Measurements from ENCODE around the gene SCN8A.

Gene SCN8A

DNA sequence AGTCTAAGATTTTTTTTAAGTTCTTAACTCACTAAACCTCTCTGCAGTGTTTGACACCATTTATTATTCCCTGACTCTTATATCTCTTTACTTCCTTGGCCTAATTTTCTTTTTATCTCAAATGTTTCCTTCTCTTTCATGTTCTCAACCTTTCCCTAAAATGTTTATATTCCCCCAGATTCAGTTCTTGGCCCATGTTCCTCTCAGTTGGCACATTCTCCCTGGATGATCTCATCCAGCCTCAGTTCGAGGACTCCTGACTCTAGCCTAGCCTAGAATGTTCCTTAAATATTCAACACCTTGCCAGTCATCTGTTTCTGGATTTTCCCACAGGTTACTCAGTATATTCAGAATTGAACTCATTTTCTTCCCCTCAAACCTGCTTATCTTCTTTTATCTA is 81.3 kb downstream of the SCN8A start:
- no peak for DNase-seq (ENCODE audit: low read depth)

DNA sequence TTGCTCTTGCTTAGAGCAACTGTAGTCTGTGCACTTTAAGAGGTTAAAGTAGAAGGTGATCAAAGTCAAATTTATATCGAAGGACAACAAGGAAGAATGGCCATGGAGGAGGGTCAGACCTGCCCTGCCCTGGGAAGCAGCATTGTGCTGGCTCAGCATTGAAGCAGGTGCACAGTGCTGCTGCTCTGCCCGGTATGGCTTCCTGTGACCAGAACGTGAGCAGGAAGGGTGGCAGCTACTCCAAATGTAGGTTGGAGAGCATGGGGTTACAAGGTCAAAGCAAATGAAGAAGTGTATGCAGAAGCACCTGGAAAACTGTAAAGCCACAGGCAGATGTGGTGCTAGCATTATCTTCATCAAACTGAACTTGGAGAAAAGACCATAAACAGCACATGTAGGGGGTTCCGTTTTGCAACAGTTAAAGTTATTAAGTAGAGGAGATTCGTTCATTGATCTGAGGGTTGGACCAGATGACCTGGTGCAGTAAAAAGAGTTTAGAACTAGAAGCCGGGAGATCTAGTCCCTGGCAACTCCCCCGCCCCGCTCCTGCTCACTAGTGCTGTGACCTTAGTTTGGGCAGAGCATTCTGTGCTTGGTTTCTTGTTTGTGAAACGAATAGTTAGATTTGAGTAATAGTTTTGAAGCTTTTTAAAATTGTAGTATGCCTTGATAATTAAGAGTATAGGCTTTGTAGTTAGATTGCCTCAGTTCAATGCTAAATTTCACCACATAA is 84.2 kb downstream of the SCN8A start:
- DNase-seq (ENCODE audit: low read depth): no peak

DNA sequence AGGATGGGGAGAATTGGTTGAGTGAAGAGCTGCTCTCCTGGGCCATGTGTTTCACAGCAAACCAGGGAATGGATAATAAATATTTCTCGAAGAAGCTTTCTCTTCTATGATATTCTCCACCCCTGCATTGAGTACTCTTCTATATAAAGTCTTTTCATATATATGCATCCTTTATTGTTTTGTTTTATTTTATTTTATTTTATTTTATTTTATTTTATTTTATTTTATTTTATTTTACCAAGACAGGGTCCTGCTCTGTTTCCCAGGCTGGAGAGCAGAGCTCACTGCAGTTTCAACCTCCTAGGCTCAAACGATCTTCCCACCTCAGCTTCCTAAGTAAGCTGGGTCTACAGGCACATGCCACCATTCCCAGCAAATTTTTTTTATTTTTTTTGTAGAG is 85.8 kb downstream of the SCN8A start:
- no peak for DNase-seq (ENCODE audit: low read depth)

DNA sequence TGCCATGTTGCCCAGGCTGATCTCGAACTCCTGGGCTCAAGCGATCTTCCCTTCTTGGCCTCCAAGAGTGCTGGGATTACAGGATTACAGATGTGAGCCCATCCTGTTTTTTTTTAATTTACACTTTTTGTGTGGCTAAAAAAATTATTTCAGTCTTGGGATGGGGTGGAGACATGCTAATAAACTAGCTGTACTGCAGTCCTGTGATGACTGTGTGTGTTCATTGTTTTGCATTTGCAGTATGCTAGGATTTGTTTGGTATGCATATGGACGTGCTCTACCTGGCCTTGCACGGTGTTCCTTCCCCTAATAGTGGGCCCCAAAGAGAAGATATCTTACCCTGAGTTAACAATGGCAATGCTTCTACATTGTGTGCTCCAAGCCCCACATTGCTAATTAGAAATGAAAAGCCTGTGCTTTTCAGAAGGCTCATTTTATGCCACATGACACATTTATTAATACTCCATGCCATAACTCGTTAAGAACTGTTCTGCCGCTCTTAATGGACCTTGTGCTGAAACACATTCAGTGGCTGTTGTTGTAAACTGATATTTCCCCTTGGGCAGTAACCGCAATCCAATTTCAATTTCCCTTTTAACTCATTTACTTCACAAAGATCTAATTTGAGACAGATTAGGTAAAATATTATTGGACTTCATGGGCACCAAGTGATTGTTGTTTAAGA is 86.4 kb downstream of the SCN8A start:
- DNase-seq (ENCODE audit: low read depth): no peak

DNA sequence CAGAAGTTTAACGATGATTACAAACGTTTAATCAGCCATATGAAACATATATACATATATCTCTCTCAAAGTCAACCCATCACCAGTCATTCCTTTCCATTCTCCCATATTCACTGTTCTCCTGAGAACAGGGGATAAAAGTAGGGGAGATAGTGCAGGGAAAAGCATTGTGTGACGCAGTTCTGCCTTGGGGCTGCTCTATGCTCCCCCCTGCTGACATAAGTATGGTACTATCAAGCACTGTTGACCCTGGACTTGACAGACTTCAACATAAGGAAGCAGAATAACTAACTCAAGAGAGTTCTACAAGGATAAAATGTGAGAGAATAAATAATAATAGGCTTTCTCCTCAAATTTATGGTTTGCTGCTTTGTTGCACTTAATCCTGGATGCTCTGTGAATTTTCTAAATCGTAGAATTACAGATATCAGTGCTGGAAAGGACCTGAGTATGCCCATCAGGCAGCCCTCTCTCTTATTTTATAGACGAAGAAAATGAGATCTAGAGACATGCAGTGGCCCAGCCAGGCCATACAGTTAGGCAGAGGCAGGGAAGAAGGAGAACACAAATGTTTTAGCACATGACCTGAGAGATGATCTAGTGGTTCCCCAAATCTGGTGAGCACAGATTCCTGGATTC is 87.2 kb downstream of the SCN8A start:
- DNase-seq (ENCODE audit: low read depth): no peak

DNA sequence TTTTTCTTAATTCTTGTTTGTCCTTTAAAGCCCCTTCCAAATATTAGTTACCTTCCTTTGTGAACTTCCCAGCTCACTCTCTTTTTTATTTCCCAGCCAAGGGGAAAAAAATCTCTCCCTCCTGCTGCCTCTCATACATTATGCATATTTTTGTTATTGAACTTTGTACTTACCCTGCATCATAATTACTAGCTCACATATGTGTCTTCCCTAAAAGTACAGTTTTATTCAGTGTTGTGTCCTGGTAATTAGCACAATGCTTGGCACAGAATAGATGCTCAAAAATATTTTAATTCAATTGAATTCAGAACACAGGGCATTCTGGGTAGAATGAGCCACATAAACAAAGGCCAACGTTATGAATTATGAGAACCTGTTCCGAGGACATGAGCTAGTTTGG is 91.9 kb downstream of the SCN8A start:
- no peak for DNase-seq (ENCODE audit: low read depth)

DNA sequence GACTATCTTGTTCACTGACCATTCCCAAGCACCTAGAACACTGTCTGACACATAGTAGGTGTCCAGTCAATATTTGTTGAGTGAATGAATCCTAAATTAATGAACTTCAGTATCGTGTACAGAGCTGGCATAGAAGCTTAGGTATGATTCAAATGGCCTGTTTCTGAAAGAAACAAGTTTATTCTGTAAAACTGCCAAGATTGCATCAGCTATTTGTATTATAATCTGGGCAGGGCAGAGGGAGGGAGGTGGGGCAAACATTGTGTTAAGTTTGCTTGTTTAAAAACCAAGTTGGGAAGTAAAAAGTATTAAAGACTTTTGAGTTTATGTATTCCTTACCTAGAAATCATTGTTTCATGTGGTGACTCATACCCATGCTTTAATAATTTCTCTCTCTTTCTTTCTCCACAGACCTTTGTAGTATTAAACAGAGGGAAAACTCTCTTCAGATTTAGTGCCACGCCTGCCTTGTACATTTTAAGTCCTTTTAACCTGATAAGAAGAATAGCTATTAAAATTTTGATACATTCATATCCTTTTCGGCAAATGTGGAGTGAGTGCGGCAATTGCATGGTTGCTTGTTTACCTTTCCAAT is 92.8 kb downstream of the SCN8A start:
- DNase-seq (ENCODE audit: low read depth): no peak

DNA sequence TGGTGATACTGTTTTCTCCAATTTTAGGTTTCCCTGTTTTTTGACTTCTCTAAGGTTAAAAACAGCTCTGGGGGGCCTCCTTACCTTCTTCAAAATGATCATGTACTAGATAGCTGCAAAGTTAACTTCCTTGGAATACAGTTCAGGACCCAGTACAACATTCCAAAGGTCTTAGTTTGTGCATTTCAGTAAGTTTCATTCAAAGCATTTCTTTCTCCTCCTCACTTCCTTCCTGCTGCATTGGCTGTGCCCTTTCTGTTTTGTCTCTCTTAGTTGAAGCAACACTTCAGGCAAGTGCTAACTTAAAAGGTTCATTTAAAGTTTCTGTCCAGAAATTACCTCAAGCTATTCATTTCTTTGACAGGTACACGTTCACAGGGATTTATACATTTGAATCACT is 95.7 kb downstream of the SCN8A start:
- no peak for DNase-seq (ENCODE audit: low read depth)

DNA sequence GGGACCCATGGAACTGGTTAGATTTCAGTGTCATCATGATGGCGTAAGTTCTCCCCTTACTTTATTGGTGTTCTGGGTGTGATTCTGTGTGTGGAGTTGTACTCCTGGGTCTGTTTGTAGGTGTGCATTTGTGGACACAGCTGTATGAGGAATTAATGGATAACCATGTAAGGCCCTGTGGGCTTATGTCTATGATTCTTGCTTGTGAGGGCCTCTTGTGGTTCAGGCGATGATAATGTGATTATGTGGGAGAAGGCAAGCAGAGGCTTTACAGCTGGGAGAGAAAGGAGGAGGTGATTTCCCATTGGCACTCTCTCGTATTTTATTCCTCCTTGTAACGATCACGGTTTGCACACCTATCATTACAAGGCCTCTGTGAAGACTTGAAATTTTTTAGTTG is 96.1 kb downstream of the SCN8A start:
- DNase-seq (ENCODE audit: low read depth): no peak

DNA sequence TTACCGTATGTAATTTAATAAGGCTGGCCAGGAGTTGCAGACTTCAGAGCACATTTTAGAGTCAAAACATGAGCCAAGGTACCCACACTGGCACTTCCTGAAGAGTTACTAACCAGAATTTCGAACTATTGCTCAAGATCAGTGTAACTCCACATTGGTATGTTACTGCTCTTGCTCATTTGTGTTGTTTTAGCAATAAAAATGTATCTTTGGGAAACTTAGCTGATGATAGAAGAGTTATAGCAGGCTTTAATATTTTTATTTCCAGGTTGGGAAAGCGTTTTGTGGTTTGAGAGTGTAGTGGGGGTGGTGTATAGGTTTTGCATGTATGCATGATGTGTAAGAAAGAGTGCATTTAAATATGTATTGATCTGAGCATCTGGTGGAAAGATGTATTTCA is 96.6 kb downstream of the SCN8A start:
- no peak for DNase-seq (ENCODE audit: low read depth)

DNA sequence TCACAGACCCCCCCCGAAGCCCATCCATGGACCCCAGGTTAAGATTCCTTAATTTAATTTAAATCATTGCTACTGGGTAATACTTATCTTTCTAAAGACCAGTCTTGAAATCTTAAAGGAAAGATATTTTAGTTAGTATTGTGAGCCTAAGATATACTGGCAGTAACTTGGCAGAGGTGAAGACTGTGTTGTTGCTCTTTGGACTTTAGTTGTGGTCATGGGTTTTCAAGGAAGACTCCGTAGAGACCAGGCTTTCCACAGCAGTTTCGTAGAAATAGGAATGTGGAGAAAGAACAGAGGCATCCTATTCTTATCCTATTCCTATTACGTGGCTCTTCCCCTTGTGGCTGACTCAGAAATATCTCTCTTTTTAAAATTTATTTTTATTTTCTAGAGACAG is 99.0 kb downstream of the SCN8A start:
- DNase-seq (ENCODE audit: low read depth): no peak

DNA sequence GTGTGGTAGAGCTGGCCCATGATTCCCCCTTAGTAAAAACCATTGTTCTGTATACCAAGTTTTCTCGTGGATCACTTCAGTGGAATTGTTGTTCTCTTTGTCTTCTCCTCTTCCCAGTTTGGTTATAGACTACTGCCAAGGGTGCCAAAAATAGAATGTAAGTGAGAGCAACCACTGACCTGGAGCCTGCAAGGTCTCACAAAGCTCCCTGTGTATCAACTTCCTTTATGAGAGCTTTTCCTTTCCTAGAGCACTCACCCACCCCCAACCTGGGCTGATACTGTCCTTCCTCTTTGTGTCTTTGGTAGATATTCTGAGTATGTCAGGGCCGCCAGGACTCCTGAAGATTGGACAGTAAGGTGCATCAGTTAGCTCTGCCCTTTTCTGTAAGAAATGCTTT is 101.0 kb downstream of the SCN8A start:
- no peak for DNase-seq (ENCODE audit: low read depth)

DNA sequence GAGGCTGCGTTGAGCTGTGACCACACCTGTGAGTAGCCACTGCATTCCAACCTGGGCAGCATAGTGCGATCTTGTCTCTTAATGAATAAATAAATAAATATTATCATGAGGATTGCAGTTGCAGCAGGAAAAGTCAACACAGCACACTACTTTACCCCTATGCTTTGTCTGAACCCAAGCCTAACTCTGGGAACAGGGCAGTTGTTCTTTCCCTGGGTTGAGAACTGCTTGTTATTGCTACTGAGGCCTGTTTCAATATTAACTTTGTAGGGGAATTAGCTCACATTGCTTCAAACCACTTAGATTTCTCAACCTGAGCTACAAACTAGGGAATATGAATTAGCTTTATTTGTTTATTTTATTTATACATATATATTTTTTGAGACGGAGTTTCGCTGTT is 102.5 kb downstream of the SCN8A start:
- DNase-seq (ENCODE audit: low read depth): no peak

DNA sequence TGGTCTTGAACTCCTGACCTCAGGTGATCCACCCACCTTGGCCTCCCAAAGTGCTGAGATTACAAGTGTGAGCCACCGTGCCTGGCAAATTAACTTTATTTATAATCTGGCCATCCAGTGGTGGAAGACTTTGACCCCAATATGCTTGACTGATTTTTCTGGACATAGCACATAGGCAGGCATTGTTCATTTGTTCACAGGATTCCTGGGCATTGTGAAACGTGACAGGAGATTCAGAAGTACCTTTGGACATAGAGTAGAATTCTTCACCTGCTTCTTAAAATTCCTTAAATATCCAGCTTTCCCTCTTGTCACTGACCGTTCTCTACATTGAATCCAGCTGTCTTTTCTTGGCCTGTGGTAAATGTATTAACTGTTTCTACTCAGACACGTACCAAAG is 103.1 kb downstream of the SCN8A start:
- DNase-seq (ENCODE audit: low read depth): no peak

DNA sequence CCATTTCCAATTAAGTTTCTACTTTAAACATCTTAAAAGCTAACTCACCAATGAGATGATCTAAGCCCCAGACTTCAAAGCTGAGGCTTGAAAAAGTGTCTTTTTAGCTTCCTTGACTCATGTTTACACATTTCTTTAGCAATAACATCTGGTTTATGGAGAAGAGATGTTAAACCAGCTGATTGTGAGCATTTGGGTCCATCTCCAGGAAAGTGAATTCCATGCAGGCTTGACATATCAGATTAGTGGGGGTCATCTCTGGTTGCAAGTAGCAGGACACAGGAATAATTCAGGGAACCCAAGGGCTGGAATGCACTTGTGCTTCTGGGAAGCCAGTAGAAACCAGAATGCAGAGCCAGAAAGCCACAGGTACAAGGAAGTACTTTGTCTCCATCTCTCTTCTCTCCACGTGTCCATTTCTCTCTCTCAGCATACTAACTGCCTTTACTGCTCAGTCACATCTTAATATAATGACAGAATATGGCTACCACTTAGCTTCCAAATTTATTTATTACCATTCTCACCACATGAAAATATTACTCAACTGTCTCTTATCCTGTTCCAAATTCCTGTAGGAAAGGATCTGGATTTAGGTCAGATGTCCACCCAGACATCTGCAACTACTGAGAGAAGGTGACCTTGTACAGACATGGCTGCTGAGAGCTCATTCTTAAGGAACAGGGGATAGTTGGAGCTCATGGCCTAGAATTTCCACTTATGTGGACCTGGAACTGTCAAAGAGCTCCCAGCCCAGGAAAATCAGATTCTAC is 104.4 kb downstream of the SCN8A start:
- no peak for DNase-seq (ENCODE audit: low read depth)

DNA sequence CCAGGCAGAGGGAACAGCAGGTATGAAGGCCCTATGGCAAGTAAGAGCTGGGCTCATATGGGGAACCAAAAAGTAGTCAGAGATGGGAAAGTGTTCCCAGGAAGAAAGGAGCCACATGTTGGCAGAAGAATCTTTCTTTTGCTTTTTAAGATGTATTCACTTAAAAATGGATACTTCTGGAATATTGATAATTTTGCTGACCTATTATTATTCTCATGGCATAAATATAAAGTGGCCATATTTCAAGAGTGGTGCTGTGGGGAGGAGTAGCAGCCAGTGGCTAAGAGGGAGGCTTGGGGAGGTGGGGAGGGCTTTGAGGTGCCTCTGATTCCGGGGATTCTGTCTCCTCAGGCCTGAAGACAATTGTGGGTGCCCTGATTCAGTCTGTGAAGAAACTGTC is 108.2 kb downstream of the SCN8A start:
- DNase-seq (ENCODE audit: low read depth): no peak

DNA sequence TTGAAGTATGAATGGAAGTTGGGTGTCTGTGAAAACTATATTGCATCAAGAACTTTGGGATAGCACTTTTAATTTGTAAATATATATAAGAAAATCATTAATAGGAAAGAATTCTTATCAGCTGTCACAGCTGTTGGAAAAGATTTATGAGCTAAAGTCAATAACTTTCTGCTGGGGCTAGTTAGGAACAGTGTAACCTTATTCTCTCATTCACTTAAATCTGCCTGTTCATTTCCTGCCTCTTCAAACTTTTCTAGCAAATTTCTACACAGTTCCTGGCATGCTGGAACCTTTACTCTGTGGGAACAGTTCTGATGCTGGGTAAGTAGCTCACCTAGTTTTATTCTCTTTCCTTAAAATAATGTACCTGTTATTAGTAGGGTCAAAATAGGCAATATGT is 109.9 kb downstream of the SCN8A start:
- no peak for DNase-seq (ENCODE audit: low read depth)

DNA sequence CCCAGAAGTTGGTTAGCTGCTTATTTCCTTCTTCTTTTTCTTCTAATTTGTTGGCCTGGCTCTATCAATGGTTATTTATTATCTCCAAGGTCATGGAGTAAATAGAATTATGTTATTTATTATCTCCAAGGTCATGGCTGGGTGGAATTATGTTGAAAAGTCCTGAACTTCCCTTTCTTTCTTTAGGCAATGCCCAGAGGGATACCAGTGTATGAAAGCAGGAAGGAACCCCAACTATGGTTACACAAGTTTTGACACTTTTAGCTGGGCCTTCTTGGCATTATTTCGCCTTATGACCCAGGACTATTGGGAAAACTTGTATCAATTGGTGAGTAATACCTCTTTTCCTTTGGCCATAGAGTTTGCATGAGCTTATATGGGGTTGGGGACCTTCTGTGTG is 111.6 kb downstream of the SCN8A start:
- no peak for DNase-seq (ENCODE audit: low read depth)

DNA sequence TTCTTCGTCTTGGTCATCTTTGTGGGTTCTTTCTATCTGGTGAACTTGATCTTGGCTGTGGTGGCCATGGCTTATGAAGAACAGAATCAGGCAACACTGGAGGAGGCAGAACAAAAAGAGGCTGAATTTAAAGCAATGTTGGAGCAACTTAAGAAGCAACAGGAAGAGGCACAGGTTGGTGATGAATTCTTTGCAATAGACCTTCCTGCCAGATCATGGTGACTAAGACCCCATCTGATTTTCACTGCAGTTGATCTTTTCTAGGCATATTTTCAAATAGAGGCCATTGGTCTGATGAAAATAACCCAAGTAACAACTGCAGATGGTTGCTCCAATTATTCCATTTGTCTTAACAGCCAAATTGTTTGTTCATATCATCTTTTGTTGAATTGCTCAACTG is 114.4 kb downstream of the SCN8A start:
- no peak for DNase-seq (ENCODE audit: low read depth)

DNA sequence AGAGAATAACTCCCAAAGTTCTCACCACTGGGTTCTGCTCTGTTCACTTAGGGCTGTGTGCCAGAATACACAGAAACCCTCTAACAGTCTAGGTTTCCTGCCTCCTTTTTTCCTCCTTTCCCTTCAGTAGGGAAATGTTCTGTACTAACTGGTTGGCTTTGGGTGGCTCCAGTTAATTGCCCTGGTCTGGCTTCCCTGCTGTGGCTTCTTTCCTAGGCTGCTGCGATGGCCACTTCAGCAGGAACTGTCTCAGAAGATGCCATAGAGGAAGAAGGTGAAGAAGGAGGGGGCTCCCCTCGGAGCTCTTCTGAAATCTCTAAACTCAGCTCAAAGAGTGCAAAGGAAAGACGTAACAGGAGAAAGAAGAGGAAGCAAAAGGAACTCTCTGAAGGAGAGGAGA is 115.2 kb downstream of the SCN8A start:
- no peak for DNase-seq (ENCODE audit: low read depth)

DNA sequence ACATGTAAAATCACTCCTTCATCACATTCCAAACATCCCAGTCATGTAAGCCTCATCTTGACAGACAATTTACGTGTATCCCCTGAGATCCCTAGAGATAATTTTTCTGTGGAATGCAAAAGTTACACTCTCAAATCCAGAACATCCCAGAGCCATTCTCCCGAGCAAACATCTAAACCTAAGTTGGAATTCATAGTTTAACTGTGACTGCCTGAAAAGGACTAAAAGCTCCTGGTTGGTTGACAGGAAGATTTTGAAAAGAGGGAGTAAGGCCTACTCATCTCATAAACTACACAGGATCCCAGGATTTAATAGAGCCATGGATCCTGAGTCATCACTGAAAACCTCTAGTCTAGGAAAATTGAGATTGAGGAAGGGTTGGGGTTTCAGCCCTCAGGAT is 123.6 kb downstream of the SCN8A start:
- DNase-seq (ENCODE audit: low read depth): no peak

DNA sequence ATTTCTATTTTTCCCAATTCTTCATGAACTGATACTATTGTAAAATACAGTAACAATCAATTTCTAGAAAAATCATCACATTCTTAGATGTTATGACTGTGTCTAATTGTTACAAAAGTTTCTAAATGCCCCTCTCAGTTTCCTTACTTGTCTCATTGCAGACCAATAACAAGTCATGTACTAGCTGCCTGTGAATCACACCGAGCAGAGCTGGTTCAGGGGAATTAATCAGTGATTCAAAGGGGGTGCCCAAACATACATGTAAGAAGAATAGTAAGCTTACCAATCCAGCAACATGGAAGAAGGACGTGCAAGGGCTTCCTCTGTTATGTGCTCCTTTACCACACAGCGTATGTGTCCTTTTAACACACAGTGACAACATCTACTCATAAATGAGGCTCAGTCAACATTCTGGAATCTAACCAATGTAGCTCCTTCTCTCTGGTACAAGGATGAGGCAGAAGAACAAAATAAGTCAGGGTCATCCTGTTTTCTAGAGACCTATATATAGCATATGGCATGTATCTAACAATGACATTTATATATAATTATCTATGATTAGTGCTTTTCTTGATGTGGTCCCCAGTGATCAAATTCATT is 126.4 kb downstream of the SCN8A start:
- DNase-seq (ENCODE audit: low read depth): no peak
